ENCODE measurements around the gene LONP2.

- no peak for TF ChIP-seq CTCF (IDR thresholded peaks at IDR 0.05; ENCODE audit: poor library complexity, severe bottlenecking)
- no peak for TF ChIP-seq TAF1 (IDR thresholded peaks at IDR 0.05; ENCODE audit: low read depth)
- no peak for TF ChIP-seq REST (IDR thresholded peaks at IDR 0.05; ENCODE audit: borderline replicate concordance)
- TF ChIP-seq EP300 (conservative IDR thresholded peaks at IDR 0.05; ENCODE audit: poor library complexity, severe bottlenecking): no peak
- no peak for TF ChIP-seq EZH2 (IDR thresholded peaks at IDR 0.05; ENCODE audit: borderline replicate concordance, insufficient read depth, low read length, poor library complexity, severe bottlenecking)
- TF ChIP-seq SMC3 (conservative IDR thresholded peaks at IDR 0.05; ENCODE audit: poor library complexity): no peak
- no peak for TF ChIP-seq POLR2AphosphoS5 (IDR thresholded peaks at IDR 0.05)
These were observed 142.6 kb downstream of the LONP2 start for GRCh38 chr16:48386559-48387312.

Data from neural cell (in vitro differentiated cells).